Measurements from ENCODE around the gene C2orf49.

Gene C2orf49

GRCh38 chr2:105381101-105381668 is 43.8 kb downstream of the C2orf49 start:
- DNase-seq (ENCODE audit: extremely low spot score) = no peak
- ChIA-PET POLR2A (no interaction called here), CTCF (no interaction called here)
- no peak for TF ChIP-seq NFRKB (IDR thresholded peaks at IDR 0.05)
- no peak for TF ChIP-seq FOXM1 (IDR thresholded peaks at IDR 0.05; ENCODE audit: borderline replicate concordance)
- TF ChIP-seq ARNT (IDR thresholded peaks at IDR 0.05) = no peak
- TF ChIP-seq ZNF384 (IDR thresholded peaks at IDR 0.05) = no peak
- no peak for TF ChIP-seq BHLHE40 (IDR thresholded peaks at IDR 0.05; ENCODE audit: borderline replicate concordance)
- no peak for TF ChIP-seq SP1 (IDR thresholded peaks at IDR 0.05)
- TF ChIP-seq TARDBP (IDR thresholded peaks at IDR 0.05) = no peak
- TF ChIP-seq HDGF (IDR thresholded peaks at IDR 0.05; ENCODE audit: borderline replicate concordance) = no peak

- TF ChIP-seq PKNOX1 (IDR thresholded peaks at IDR 0.05) (no peak), HDGF (IDR thresholded peaks at IDR 0.05; ENCODE audit: borderline replicate concordance) (no peak), ARNT (IDR thresholded peaks at IDR 0.05) (no peak), CTBP1 (IDR thresholded peaks at IDR 0.05; ENCODE audit: borderline replicate concordance) (no peak), SP1 (IDR thresholded peaks at IDR 0.05) (no peak), LEF1 (IDR thresholded peaks at IDR 0.05; ENCODE audit: borderline replicate concordance) (no peak), SUZ12 (IDR thresholded peaks at IDR 0.05) (no peak), ELF4 (IDR thresholded peaks at IDR 0.05) (no peak), TARDBP (IDR thresholded peaks at IDR 0.05) (no peak), NFRKB (IDR thresholded peaks at IDR 0.05) (no peak), FOXK2 (IDR thresholded peaks at IDR 0.05) (no peak), L3MBTL2 (conservative IDR thresholded peaks at IDR 0.05) (no peak), ZNF384 (IDR thresholded peaks at IDR 0.05) (no peak), FOXM1 (IDR thresholded peaks at IDR 0.05; ENCODE audit: borderline replicate concordance) (no peak), BHLHE40 (IDR thresholded peaks at IDR 0.05; ENCODE audit: borderline replicate concordance) (no peak)
- ChIA-PET POLR2A (no interaction called here), CTCF (no interaction called here)
- DNase-seq (ENCODE audit: extremely low spot score) = no peak
Measured at GRCh38 chr2:105382177-105382576, 44.8 kb downstream of the C2orf49 start.

GRCh38 chr2:105383432-105384166 is 46.3 kb downstream of the C2orf49 start:
- TF ChIP-seq BHLHE40 (IDR thresholded peaks at IDR 0.05; ENCODE audit: borderline replicate concordance) = no peak
- no peak for TF ChIP-seq ARNT (IDR thresholded peaks at IDR 0.05)
- no peak for TF ChIP-seq HDGF (IDR thresholded peaks at IDR 0.05; ENCODE audit: borderline replicate concordance)
- TF ChIP-seq SUZ12 (IDR thresholded peaks at IDR 0.05) = no peak
- no peak for TF ChIP-seq FOXM1 (IDR thresholded peaks at IDR 0.05; ENCODE audit: borderline replicate concordance)
- no peak for TF ChIP-seq FOXK2 (IDR thresholded peaks at IDR 0.05)
- TF ChIP-seq CTBP1 (IDR thresholded peaks at IDR 0.05; ENCODE audit: borderline replicate concordance) = no peak
- TF ChIP-seq ZNF384 (IDR thresholded peaks at IDR 0.05) = no peak
- TF ChIP-seq SP1 (IDR thresholded peaks at IDR 0.05) = no peak
- TF ChIP-seq PKNOX1 (IDR thresholded peaks at IDR 0.05) = no peak
- no peak for TF ChIP-seq L3MBTL2 (conservative IDR thresholded peaks at IDR 0.05)
- TF ChIP-seq NFRKB (IDR thresholded peaks at IDR 0.05) = no peak
- TF ChIP-seq ELF4 (IDR thresholded peaks at IDR 0.05) = no peak
- no peak for TF ChIP-seq FOXA1 (IDR thresholded peaks at IDR 0.05)
- no peak for TF ChIP-seq TARDBP (IDR thresholded peaks at IDR 0.05)
- no peak for TF ChIP-seq LEF1 (IDR thresholded peaks at IDR 0.05; ENCODE audit: borderline replicate concordance)
- DNase-seq (ENCODE audit: extremely low spot score) = no peak
- CTCF ChIA-PET = no interaction called here
- POLR2A ChIA-PET = no interaction called here

- POLR2A ChIA-PET = no interaction called here
- no peak for TF ChIP-seq ELF4 (IDR thresholded peaks at IDR 0.05)
- TF ChIP-seq TARDBP (IDR thresholded peaks at IDR 0.05) = no peak
- TF ChIP-seq SUZ12 (IDR thresholded peaks at IDR 0.05) = no peak
- no peak for TF ChIP-seq BHLHE40 (IDR thresholded peaks at IDR 0.05; ENCODE audit: borderline replicate concordance)
- TF ChIP-seq SP1 (IDR thresholded peaks at IDR 0.05) = no peak
Measured at GRCh38 chr2:105384216-105384615, 46.9 kb downstream of the C2orf49 start.

GRCh38 chr2:105384861-105385260 is 47.5 kb downstream of the C2orf49 start:
- DNase-seq (ENCODE audit: extremely low spot score) = no peak
- no peak for TF ChIP-seq L3MBTL2 (conservative IDR thresholded peaks at IDR 0.05)
- TF ChIP-seq SP1 (IDR thresholded peaks at IDR 0.05) = no peak
- no peak for TF ChIP-seq TARDBP (IDR thresholded peaks at IDR 0.05)
- no peak for TF ChIP-seq LEF1 (IDR thresholded peaks at IDR 0.05; ENCODE audit: borderline replicate concordance)
- TF ChIP-seq ELF4 (IDR thresholded peaks at IDR 0.05) = no peak
- no peak for TF ChIP-seq PKNOX1 (IDR thresholded peaks at IDR 0.05)
- TF ChIP-seq ARNT (IDR thresholded peaks at IDR 0.05) = no peak
- no peak for TF ChIP-seq SUZ12 (IDR thresholded peaks at IDR 0.05)
- no peak for TF ChIP-seq BHLHE40 (IDR thresholded peaks at IDR 0.05; ENCODE audit: borderline replicate concordance)
- no peak for TF ChIP-seq FOXM1 (IDR thresholded peaks at IDR 0.05; ENCODE audit: borderline replicate concordance)
- TF ChIP-seq CTBP1 (IDR thresholded peaks at IDR 0.05; ENCODE audit: borderline replicate concordance) = no peak
- TF ChIP-seq HDGF (IDR thresholded peaks at IDR 0.05; ENCODE audit: borderline replicate concordance) = no peak
- CTCF ChIA-PET = no interaction called here
- POLR2A ChIA-PET = no interaction called here

More at GRCh38 chr2:105384216-105384615, 46.9 kb downstream of the C2orf49 start:
- CTCF ChIA-PET = no interaction called here
- no peak for DNase-seq (ENCODE audit: extremely low spot score)

Measured in HEK293T (cell line).